Esophagus muscularis mucosa (tissue), 4 donors: ENCODE results near the gene PLXNA3.

Source experiments
- CTCF ChIP-seq, 3 experiments: fragments of 200-600 bp in 2 of 3; fragments of 450-650 bp in 1 of 3; sonication (generic) in 2 of 3; IDR thresholded peaks; one replicate each; pipeline ENCODE4 v1.5.1; 2017 to 2019; ENCODE audit warnings: antibody characterized with exemption in 3 of 3, mild to moderate bottlenecking in 2 of 3, moderate library complexity in 1 of 3
- EP300 ChIP-seq: sonication (generic); formaldehyde crosslinking; IDR thresholded peaks from one replicate; pipeline ENCODE4 v1.6.1; 2017; ENCODE audit warnings: antibody characterized with exemption
- POLR2A ChIP-seq: fragments of 450-650 bp; IDR thresholded peaks from one replicate; pipeline ENCODE4 v1.6.1; 2017; ENCODE audit warnings: antibody characterized with exemption, moderate library complexity, mild to moderate bottlenecking, low read depth

- no peak for TF ChIP-seq CTCF (IDR thresholded peaks at IDR 0.05)
- TF ChIP-seq EP300: no peak
- TF ChIP-seq POLR2A: no peak
Observed at GRCh38 chrX:154515090-154515965, 57.2 kb downstream of the PLXNA3 start.
